Mucosa of rectum (tissue), 2 donors: ENCODE measurements around the gene PRTFDC1.

ENCODE experiments used
- H3K27ac ChIP-seq, 2 donors: one replicate each; pipeline ENCODE4 v1.7.0; 2013; ENCODE audit warnings: inconsistent platforms in 2 of 2, low read depth in 2 of 2, low read length in 2 of 2
- H3K27me3 ChIP-seq, 2 donors: one replicate each; pipeline ENCODE4 v1.7.0; 2013; ENCODE audit warnings: low read length in 2 of 2; ENCODE audit not compliant: control insufficient read depth in 2 of 2, insufficient read depth in 2 of 2
- H3K36me3 ChIP-seq, 2 donors: one replicate each; pipeline ENCODE4 v1.7.0; 2013; ENCODE audit warnings: low read length in 2 of 2; ENCODE audit not compliant: control insufficient read depth in 2 of 2, insufficient read depth in 2 of 2
- H3K4me1 ChIP-seq, 2 donors: one replicate each; pipeline ENCODE4 v1.7.0; 2013; ENCODE audit warnings: low read length in 2 of 2, mild to moderate bottlenecking in 1 of 2; ENCODE audit not compliant: control insufficient read depth in 2 of 2, insufficient read depth in 2 of 2
- H3K4me3 ChIP-seq, 2 donors: one replicate each; pipeline ENCODE4 v1.7.0; 2013; ENCODE audit warnings: low read length in 2 of 2
- H3K9ac ChIP-seq, 2 donors: one replicate each; pipeline ENCODE4 v1.7.0; 2013; ENCODE audit warnings: low read length in 2 of 2, low read depth in 1 of 2, mild to moderate bottlenecking in 1 of 2
- H3K9me3 ChIP-seq, 2 donors: one replicate each; pipeline ENCODE4 v1.7.0; 2013; ENCODE audit warnings: low read length in 2 of 2; ENCODE audit not compliant: control insufficient read depth in 2 of 2
- donor health status: healthy.
- donor health status: Normal muscosa, but diverticular disease.

PRTFDC1 gene

DNA sequence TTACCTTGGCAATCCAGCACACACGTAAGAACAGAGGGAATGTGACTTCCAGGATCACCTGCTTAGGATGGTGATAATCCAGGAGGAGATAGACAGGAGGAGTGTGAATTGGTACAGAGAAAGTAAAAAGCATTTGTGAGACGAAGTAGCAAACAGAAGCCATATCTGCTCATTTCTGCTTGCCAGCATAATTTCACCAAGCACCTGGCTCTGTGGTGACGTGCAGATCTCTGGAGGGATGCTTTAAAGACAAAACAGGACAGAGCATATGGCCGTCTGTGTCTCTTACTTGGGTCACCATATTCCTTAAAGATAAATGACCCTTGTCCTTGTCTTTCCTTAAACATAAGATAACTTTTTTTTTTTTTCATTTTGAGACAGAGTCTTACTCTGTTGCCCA is 138.6 kb downstream of the PRTFDC1 start:
- Histone ChIP-seq H3K27me3 (no peaks in the 10 kb centered on the region), H3K36me3 (no peaks in the 10 kb centered on the region), H3K27ac (no peak overlapping the region), H3K9ac (no peak overlapping the region), H3K4me1 (no peaks in the 10 kb centered on the region), H3K4me3 (no peak overlapping the region), H3K9me3 (no peaks in the 10 kb centered on the region)

DNA sequence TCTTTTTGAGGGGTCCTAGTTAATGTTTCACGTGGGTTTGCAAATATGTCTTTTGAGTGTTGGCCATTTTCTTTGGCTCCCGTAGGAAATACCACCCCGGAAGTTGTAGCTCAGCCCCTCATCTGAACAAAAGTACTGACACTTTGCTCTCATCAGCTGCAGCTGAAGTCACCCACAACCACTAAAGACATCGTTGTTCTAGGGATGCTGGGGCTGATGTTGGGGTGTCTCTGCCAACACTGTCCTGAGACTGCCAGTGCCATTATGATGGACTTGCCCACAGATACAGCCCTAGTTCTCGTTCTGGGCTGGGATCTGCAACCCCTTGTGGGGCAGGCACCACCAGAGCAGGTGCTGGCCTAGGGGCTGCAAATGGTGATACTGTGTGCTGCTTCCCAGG is 146.1 kb downstream of the PRTFDC1 start:
- H3K4me1 ChIP-seq = no peaks in the 10 kb centered on the region
- H3K9ac ChIP-seq = no peak overlapping the region
- H3K27ac ChIP-seq = no peak overlapping the region
- H3K4me3 ChIP-seq = no peak overlapping the region
- H3K27me3 ChIP-seq = no peaks in the 10 kb centered on the region
- no peaks in the 10 kb centered on the region for H3K36me3 ChIP-seq
- H3K9me3 ChIP-seq = no peaks in the 10 kb centered on the region

DNA sequence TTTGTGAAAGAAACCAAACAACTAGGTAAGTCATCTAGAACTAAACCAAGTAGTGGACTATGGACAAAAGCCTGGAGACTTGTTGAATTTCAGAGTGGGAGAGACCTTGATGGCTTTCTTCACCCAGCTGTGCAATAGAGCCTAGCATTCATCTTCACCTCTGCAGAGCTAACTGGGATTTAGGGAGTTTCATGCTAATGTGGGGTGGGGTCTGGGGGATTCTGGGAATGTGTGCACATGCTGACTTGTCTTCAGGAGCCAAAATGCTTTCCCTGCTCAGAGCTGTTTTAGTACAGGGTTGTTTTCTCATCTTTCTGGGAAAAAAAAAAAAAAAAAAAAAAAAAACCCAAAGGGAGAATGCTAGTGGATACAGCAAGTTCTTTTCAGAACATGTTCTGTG is 147.4 kb downstream of the PRTFDC1 start:
- no peaks in the 10 kb centered on the region for H3K4me1 ChIP-seq
- H3K9me3 ChIP-seq = no peaks in the 10 kb centered on the region
- no peak overlapping the region for H3K9ac ChIP-seq
- no peak overlapping the region for H3K27ac ChIP-seq
- no peaks in the 10 kb centered on the region for H3K36me3 ChIP-seq
- no peaks in the 10 kb centered on the region for H3K27me3 ChIP-seq
- no peak overlapping the region for H3K4me3 ChIP-seq

DNA sequence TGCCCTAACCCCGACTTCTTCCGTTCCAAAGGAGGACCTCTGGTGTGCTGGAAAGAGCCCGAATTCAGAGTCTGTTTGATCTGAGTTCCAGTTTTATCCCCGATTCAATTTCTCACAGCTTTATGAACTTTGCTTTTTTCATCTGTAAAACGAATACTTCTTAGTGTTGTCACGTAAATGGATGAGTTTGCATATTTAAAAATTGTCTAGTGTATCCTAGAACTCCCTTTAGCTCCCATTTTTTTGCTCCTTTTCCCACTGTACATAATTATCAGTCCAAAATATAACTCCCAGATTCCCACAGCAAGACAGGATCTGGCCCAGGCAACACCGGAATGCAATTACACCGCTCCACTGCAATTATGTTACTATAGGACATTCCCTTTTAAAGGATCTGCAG is 148.0 kb downstream of the PRTFDC1 start:
- H3K27ac ChIP-seq = no peak overlapping the region
- no peak overlapping the region for H3K4me3 ChIP-seq
- H3K36me3 ChIP-seq = no peaks in the 10 kb centered on the region
- no peak overlapping the region for H3K9ac ChIP-seq
- H3K4me1 ChIP-seq = no peaks in the 10 kb centered on the region
- no peaks in the 10 kb centered on the region for H3K9me3 ChIP-seq
- no peaks in the 10 kb centered on the region for H3K27me3 ChIP-seq

DNA sequence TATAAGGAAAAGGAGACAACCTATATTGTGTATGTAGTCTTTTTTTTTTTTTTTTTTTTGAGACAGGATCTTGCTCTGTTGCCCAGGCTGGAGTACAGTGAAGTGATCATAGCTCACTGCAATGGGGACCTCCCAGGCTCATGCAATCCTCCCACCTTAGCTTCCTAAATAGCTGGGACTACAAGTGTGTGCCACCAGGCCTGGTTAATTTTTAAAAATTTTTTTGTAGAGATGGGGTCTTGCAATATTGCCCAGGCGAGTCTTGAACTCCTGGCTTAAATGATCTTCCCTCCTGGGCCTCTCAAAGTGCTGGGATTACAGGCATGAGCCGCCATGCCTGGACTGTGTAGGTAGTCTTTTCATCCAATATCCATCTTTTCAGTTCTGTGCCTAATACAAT is 150.0 kb downstream of the PRTFDC1 start:
- no peaks in the 10 kb centered on the region for H3K27me3 ChIP-seq
- no peak overlapping the region for H3K9ac ChIP-seq
- no peaks in the 10 kb centered on the region for H3K9me3 ChIP-seq
- H3K4me3 ChIP-seq = no peak overlapping the region
- H3K36me3 ChIP-seq = no peaks in the 10 kb centered on the region
- no peaks in the 10 kb centered on the region for H3K4me1 ChIP-seq
- no peak overlapping the region for H3K27ac ChIP-seq

DNA sequence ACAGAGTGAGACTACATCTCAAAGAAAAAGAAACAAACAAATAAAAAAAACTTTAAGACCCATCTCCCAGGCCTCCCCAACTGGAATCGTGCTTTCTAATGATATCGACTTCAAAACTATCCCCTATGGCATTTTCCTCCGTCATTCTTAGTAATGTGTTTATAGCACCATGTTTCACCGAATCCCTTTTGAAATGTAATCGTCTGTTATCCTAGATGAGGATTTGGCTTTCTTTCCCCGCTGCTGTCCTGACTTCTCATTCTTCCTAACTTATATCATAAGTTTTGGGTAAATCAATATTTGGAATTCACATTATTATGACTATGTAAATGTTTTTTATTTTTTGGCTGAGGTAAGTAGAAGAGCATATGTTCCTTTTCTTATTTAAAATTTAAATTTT is 151.5 kb downstream of the PRTFDC1 start:
- H3K36me3 ChIP-seq = no peaks in the 10 kb centered on the region
- H3K4me1 ChIP-seq = no peaks in the 10 kb centered on the region
- no peak overlapping the region for H3K4me3 ChIP-seq
- no peaks in the 10 kb centered on the region for H3K27me3 ChIP-seq
- H3K9ac ChIP-seq = no peak overlapping the region
- H3K27ac ChIP-seq = no peak overlapping the region
- no peaks in the 10 kb centered on the region for H3K9me3 ChIP-seq
